Measurements from ENCODE around the gene ERCC2. TPM values are rescaled to one million over a fixed set of nuclear protein-coding genes. Genes with fewer than 3 reads are reported as not detected.

ERCC2 gene
- total RNA-seq, 1 experiment from 2014 or later, result 27.7 TPM

- DNase-seq, result peak; percentile 93 to 94
- H3K27ac ChIP-seq, result peak overlapping the region; percentile 96
- H3K9me3 ChIP-seq (replicated peaks), result no peaks in the 10 kb centered on the region
- H3K4me1 ChIP-seq, result 0 out of 2 replicates have a peak, but pooled peaks cover 3% of the 10 kb centered on the region
- H3K4me3 ChIP-seq, result peak overlapping the region; percentile 75
- no peaks in the 10 kb centered on the region for H3K27me3 ChIP-seq
- 0 out of 2 replicates have a peak, but pooled peaks cover 3% of the 10 kb centered on the region for H3K36me3 ChIP-seq
These were observed 35.3 kb upstream of the ERCC2 start for GRCh38 chr19:45405435-45406225.

- Histone ChIP-seq H3K27me3 (no peaks in the 10 kb centered on the region), H3K27ac (peak within 1 kb of the TSS; percentile 96), H3K4me3 (peak within 1 kb of the TSS; percentile 75), H3K9me3 (replicated peaks) (no peaks in the 10 kb centered on the region), H3K4me1 (0 out of 2 replicates have a peak, but pooled peaks cover 3% of the 10 kb centered on the region), H3K36me3 (0 out of 2 replicates have a peak, but pooled peaks cover 3% of the 10 kb centered on the region)
- DNase-seq, result peak in 1 of 2 experiments; percentile 26
These were observed 34.4 kb upstream of the ERCC2 start, which contains the start of gene PPP1R13L for GRCh38 chr19:45404557-45405434. Gene PPP1R13L (minus strand): TSS chr19:45405069. CDS start chr19:45398318, 6,751 bp downstream.

- DNase-seq, result no peak
- H3K9me3 ChIP-seq (replicated peaks), result no peaks in the 10 kb centered on the region
- H3K27me3 ChIP-seq, result no peaks in the 10 kb centered on the region
- H3K27ac ChIP-seq, result no peak overlapping the region
- H3K36me3 ChIP-seq, result no peaks in the 10 kb centered on the region
- no peak overlapping the region for H3K4me3 ChIP-seq
- H3K4me1 ChIP-seq, result 0 out of 2 replicates have a peak, but pooled peaks cover 3% of the 10 kb centered on the region
These were observed 33.6 kb upstream of the ERCC2 start for GRCh38 chr19:45403781-45404556.

- no peak overlapping the region for H3K27ac ChIP-seq
- 0 out of 2 replicates have a peak, but pooled peaks cover 3% of the 10 kb centered on the region for H3K4me1 ChIP-seq
- no peaks in the 10 kb centered on the region for H3K9me3 ChIP-seq (replicated peaks)
- no peaks in the 10 kb centered on the region for H3K27me3 ChIP-seq
- no peak for DNase-seq
- H3K36me3 ChIP-seq, result no peaks in the 10 kb centered on the region
- H3K4me3 ChIP-seq, result no peak overlapping the region
These were observed 32.9 kb upstream of the ERCC2 start for GRCh38 chr19:45403272-45403671.

GRCh38 chr19:45402298-45403061 lies 32.1 kb upstream of the ERCC2 start:
- Histone ChIP-seq H3K27me3 (no peaks in the 10 kb centered on the region), H3K9me3 (replicated peaks) (no peaks in the 10 kb centered on the region), H3K36me3 (no peaks in the 10 kb centered on the region), H3K4me3 (no peak overlapping the region), H3K27ac (no peak overlapping the region), H3K4me1 (0 out of 2 replicates have a peak, but pooled peaks cover under 1% of the 10 kb centered on the region)
- no peak for DNase-seq

GRCh38 chr19:45401815-45402214 lies 31.4 kb upstream of the ERCC2 start:
- no peaks in the 10 kb centered on the region for H3K9me3 ChIP-seq (replicated peaks)
- no peaks in the 10 kb centered on the region for H3K27me3 ChIP-seq
- H3K4me3 ChIP-seq, result no peak overlapping the region
- H3K4me1 ChIP-seq, result no peaks in the 10 kb centered on the region
- no peaks in the 10 kb centered on the region for H3K36me3 ChIP-seq
- DNase-seq, result no peak
- H3K27ac ChIP-seq, result no peak overlapping the region

- Histone ChIP-seq H3K36me3 (no peaks in the 10 kb centered on the region), H3K9me3 (replicated peaks) (no peaks in the 10 kb centered on the region), H3K4me3 (no peak overlapping the region), H3K4me1 (no peaks in the 10 kb centered on the region), H3K27ac (no peak overlapping the region), H3K27me3 (no peaks in the 10 kb centered on the region)
- DNase-seq, result no peak
These were observed 29.8 kb upstream of the ERCC2 start for GRCh38 chr19:45400192-45400591.

- no peaks in the 10 kb centered on the region for H3K36me3 ChIP-seq
- H3K27ac ChIP-seq, result no peak overlapping the region
- no peaks in the 10 kb centered on the region for H3K9me3 ChIP-seq (replicated peaks)
- no peak overlapping the region for H3K4me3 ChIP-seq
- DNase-seq, result no peak
- no peaks in the 10 kb centered on the region for H3K4me1 ChIP-seq
- H3K27me3 ChIP-seq, result no peaks in the 10 kb centered on the region
These were observed 25.6 kb upstream of the ERCC2 start for GRCh38 chr19:45395821-45396617.

- Histone ChIP-seq H3K36me3 (no peaks in the 10 kb centered on the region), H3K27ac (no peak overlapping the region), H3K4me1 (no peaks in the 10 kb centered on the region), H3K4me3 (no peak overlapping the region), H3K9me3 (replicated peaks) (no peaks in the 10 kb centered on the region), H3K27me3 (no peaks in the 10 kb centered on the region)
- DNase-seq, result no peak
These were observed 21.7 kb upstream of the ERCC2 start for GRCh38 chr19:45391871-45392665.

GRCh38 chr19:45391346-45391745 lies 21.0 kb upstream of the ERCC2 start:
- H3K27me3 ChIP-seq, result no peaks in the 10 kb centered on the region
- no peak overlapping the region for H3K27ac ChIP-seq
- H3K9me3 ChIP-seq (replicated peaks), result no peaks in the 10 kb centered on the region
- H3K4me3 ChIP-seq, result no peak overlapping the region
- DNase-seq, result peak in 1 of 2 experiments; percentile 41
- no peaks in the 10 kb centered on the region for H3K4me1 ChIP-seq
- no peaks in the 10 kb centered on the region for H3K36me3 ChIP-seq

- no peaks in the 10 kb centered on the region for H3K4me1 ChIP-seq
- no peak overlapping the region for H3K27ac ChIP-seq
- no peak for DNase-seq
- no peaks in the 10 kb centered on the region for H3K27me3 ChIP-seq
- no peak overlapping the region for H3K4me3 ChIP-seq
- H3K36me3 ChIP-seq, result no peaks in the 10 kb centered on the region
- no peaks in the 10 kb centered on the region for H3K9me3 ChIP-seq (replicated peaks)
These were observed 15.2 kb upstream of the ERCC2 start for GRCh38 chr19:45385392-45386221.

- Histone ChIP-seq H3K36me3 (no peaks in the 10 kb centered on the region), H3K4me3 (no peak overlapping the region), H3K4me1 (no peaks in the 10 kb centered on the region; the same call in 1 of the 2 replicates), H3K27me3 (no peaks in the 10 kb centered on the region), H3K27ac (no peak overlapping the region), H3K9me3 (replicated peaks) (no peaks in the 10 kb centered on the region)
- DNase-seq, result no peak
These were observed 12.1 kb upstream of the ERCC2 start for GRCh38 chr19:45382426-45382825.

Data from SJCRH30 (cell line).